ENCODE results near the gene NKTR. TPM values are rescaled to one million over a fixed set of nuclear protein-coding genes. Genes with fewer than 3 reads are reported as not detected.

NKTR gene
- total RNA-seq, 2 experiments from 2014 or later = 90.2 to 154 TPM

DNA sequence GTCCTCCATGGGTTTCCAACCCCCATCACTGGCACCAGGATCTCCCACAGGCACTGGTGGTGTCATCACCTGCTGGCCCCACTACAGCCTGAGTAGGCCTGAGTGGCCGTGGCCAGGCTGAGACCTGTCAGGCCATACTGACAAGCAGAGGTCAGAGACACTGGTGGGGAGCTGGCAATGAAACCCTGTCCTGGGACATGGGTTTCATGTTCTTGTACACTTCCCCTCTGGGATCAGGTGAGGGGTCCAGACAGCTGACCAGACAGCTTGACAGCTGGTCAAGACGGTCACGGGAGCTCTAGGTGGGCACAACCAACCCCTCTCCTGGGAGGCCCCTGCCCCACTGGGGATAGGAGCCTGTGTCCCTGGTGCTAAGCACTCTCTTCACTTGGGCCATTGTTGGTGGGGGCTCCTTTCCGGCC, 66.1 kb downstream of the NKTR start:
- POLR2A ChIA-PET = no interaction called here

GRCh38 chr3:42667096-42667522, 66.6 kb downstream of the NKTR start:
- TF ChIP-seq, protein P1, sequence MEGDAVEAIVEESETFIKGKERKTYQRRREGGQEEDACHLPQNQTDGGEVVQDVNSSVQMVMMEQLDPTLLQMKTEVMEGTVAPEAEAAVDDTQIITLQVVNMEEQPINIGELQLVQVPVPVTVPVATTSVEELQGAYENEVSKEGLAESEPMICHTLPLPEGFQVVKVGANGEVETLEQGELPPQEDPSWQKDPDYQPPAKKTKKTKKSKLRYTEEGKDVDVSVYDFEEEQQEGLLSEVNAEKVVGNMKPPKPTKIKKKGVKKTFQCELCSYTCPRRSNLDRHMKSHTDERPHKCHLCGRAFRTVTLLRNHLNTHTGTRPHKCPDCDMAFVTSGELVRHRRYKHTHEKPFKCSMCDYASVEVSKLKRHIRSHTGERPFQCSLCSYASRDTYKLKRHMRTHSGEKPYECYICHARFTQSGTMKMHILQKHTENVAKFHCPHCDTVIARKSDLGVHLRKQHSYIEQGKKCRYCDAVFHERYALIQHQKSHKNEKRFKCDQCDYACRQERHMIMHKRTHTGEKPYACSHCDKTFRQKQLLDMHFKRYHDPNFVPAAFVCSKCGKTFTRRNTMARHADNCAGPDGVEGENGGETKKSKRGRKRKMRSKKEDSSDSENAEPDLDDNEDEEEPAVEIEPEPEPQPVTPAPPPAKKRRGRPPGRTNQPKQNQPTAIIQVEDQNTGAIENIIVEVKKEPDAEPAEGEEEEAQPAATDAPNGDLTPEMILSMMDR (conservative IDR thresholded peaks at IDR 0.05; ENCODE audit: low read length) = no peak
- no peak for TF ChIP-seq EZH2phosphoT487 (IDR thresholded peaks at IDR 0.05; ENCODE audit: borderline replicate concordance, low read depth, low read length)
- Histone ChIP-seq H3K27ac (ENCODE audit: low read depth, low read length, poor library complexity, severe bottlenecking) (no peak overlapping the region), H3K79me2 (ENCODE audit: insufficient read depth, low read depth, low read length) (no peaks in the 10 kb centered on the region), H3K36me3 (ENCODE audit: insufficient read depth, low read length) (no peaks in the 10 kb centered on the region), H4K20me1 (ENCODE audit: insufficient read depth, low read length) (no peaks in the 10 kb centered on the region), H3K4me2 (ENCODE audit: low read length) (no peak overlapping the region), H3K4me1 (ENCODE audit: insufficient read depth, low read length, poor library complexity, severe bottlenecking) (no peaks in the 10 kb centered on the region), H2AFZ (ENCODE audit: low read length) (no peak overlapping the region), H3K4me3 (ENCODE audit: low read depth, low read length, poor library complexity, severe bottlenecking) (no peak overlapping the region), H3K9me3 (ENCODE audit: low read length) (no peaks in the 10 kb centered on the region), H3K9me2 (ENCODE audit: insufficient read depth, low read length) (no peaks in the 10 kb centered on the region)
- CTCF ChIA-PET (ENCODE audit: unreplicated experiment) = no interaction called here
- no TSS peak for BruUV-seq (replicated peaks)
- intact Hi-C loops (cut with micrococcal nuclease; ENCODE audit: unreplicated experiment) = no loop called here
- DNase-seq (ENCODE audit: low spot score) = no peak
- POLR2A ChIA-PET = no interaction called here

More for the DNA sequence above, 66.1 kb downstream of the NKTR start:
- DNase-seq (ENCODE audit: low spot score) = no peak
- no peak overlapping the region for H3K4me3 ChIP-seq (ENCODE audit: low read depth, low read length, poor library complexity, severe bottlenecking)
- no peaks in the 10 kb centered on the region for H3K9me3 ChIP-seq (ENCODE audit: low read length)
- H3K27ac ChIP-seq (ENCODE audit: low read depth, low read length, poor library complexity, severe bottlenecking) = no peak overlapping the region
- H3K9me2 ChIP-seq (ENCODE audit: insufficient read depth, low read length) = no peaks in the 10 kb centered on the region
- no peaks in the 10 kb centered on the region for H3K36me3 ChIP-seq (ENCODE audit: insufficient read depth, low read length)
- intact Hi-C loops (cut with micrococcal nuclease; ENCODE audit: unreplicated experiment) = no loop called here
- H3K79me2 ChIP-seq (ENCODE audit: insufficient read depth, low read depth, low read length) = no peaks in the 10 kb centered on the region
- CTCF ChIA-PET (ENCODE audit: unreplicated experiment) = no interaction called here
- no peaks in the 10 kb centered on the region for H4K20me1 ChIP-seq (ENCODE audit: insufficient read depth, low read length)
- no peak overlapping the region for H2AFZ ChIP-seq (ENCODE audit: low read length)
- no peaks in the 10 kb centered on the region for H3K4me1 ChIP-seq (ENCODE audit: insufficient read depth, low read length, poor library complexity, severe bottlenecking)
- no TSS peak for BruUV-seq (replicated peaks)
- TF ChIP-seq EZH2phosphoT487 (IDR thresholded peaks at IDR 0.05; ENCODE audit: borderline replicate concordance, low read depth, low read length) = no peak
- no peak overlapping the region for H3K4me2 ChIP-seq (ENCODE audit: low read length)

- POLR2A ChIA-PET = no interaction called here
- Histone ChIP-seq H3K36me3 (ENCODE audit: insufficient read depth, low read length) (no peaks in the 10 kb centered on the region), H3K27ac (ENCODE audit: low read depth, low read length, poor library complexity, severe bottlenecking) (no peak overlapping the region), H2AFZ (ENCODE audit: low read length) (no peak overlapping the region), H3K9me2 (ENCODE audit: insufficient read depth, low read length) (no peaks in the 10 kb centered on the region), H3K4me1 (ENCODE audit: insufficient read depth, low read length, poor library complexity, severe bottlenecking) (no peaks in the 10 kb centered on the region), H3K79me2 (ENCODE audit: insufficient read depth, low read depth, low read length) (no peaks in the 10 kb centered on the region), H4K20me1 (ENCODE audit: insufficient read depth, low read length) (no peaks in the 10 kb centered on the region), H3K4me3 (ENCODE audit: low read depth, low read length, poor library complexity, severe bottlenecking) (no peak overlapping the region), H3K9me3 (ENCODE audit: low read length) (no peaks in the 10 kb centered on the region), H3K4me2 (ENCODE audit: low read length) (no peak overlapping the region)
- no peak for DNase-seq (ENCODE audit: low spot score)
- intact Hi-C loops (cut with micrococcal nuclease; ENCODE audit: unreplicated experiment) = no loop called here
- no peak for TF ChIP-seq EZH2phosphoT487 (IDR thresholded peaks at IDR 0.05; ENCODE audit: borderline replicate concordance, low read depth, low read length)
- TF ChIP-seq, protein P1 (conservative IDR thresholded peaks at IDR 0.05; ENCODE audit: low read length) = no peak
- BruUV-seq (replicated peaks) = no TSS peak
- CTCF ChIA-PET (ENCODE audit: unreplicated experiment) = no interaction called here
Measured at GRCh38 chr3:42667523-42668412, 67.3 kb downstream of the NKTR start.
